Stomach (tissue), 9 donors: ENCODE results near the gene RTKN2. TPM values are rescaled to one million over a fixed set of nuclear protein-coding genes. Genes with fewer than 3 reads are reported as not detected.

ENCODE experiments used
- DNase-seq, 2 donors: peaks; one replicate each; pipeline versions ENCODE4 v3.0.0 to v3.0.0-alpha.2; 2013 to 2019
- H3K27ac ChIP-seq, 5 donors: fragments of 200-600 bp in 4 of 5; sonication (generic) in 4 of 5; one replicate each; pipeline ENCODE4 v1.5.1; 2013 to 2019; ENCODE audit warnings: mild to moderate bottlenecking in 1 of 5, moderate library complexity in 1 of 5
- H3K27me3 ChIP-seq, 3 donors: fragments of 200-600 bp; sonication (generic); one replicate each; pipeline ENCODE4 v1.5.1; 2017 to 2019; ENCODE audit warnings: mixed run types in 1 of 3
- H3K36me3 ChIP-seq, 4 donors: fragments of 200-600 bp; sonication (generic); 1 replicate in 3 of 4; 2 replicates in 1 of 4; pipeline ENCODE4 v1.5.1; 2016 to 2019
- H3K4me1 ChIP-seq, 4 donors: fragments of 200-600 bp; sonication (generic); one replicate each; pipeline ENCODE4 v1.5.1; 2016 to 2019
- H3K4me3 ChIP-seq, 4 donors: fragments of 200-600 bp; sonication (generic) in 3 of 4; one replicate each; pipeline ENCODE4 v1.5.1; 2016 to 2019; ENCODE audit warnings: mild to moderate bottlenecking in 1 of 4
- H3K9me3 ChIP-seq, 4 donors: fragments of 200-600 bp; sonication (generic); one replicate each; pipeline ENCODE4 v1.5.1; 2016 to 2019
- EP300 ChIP-seq: sonication (generic); formaldehyde crosslinking; IDR thresholded peaks from one replicate; pipeline ENCODE4 v1.6.1; 2017; ENCODE audit warnings: antibody characterized with exemption
- POLR2A ChIP-seq, 4 donors: fragments of 450-650 bp; IDR thresholded peaks; one replicate each; pipeline ENCODE4 v1.6.1; 2016; ENCODE audit warnings: antibody characterized with exemption in 4 of 4, control low read depth in 2 of 4, mild to moderate bottlenecking in 1 of 4, moderate library complexity in 1 of 4
- POLR2AphosphoS5 ChIP-seq, 3 donors: sonication (generic); formaldehyde crosslinking; IDR thresholded peaks; one replicate each; pipeline ENCODE4 v1.6.1; 2016; ENCODE audit warnings: antibody characterized with exemption in 3 of 3
- WGBS, 5 donors: extraction: QIAGEN DNeasy Blood & Tissue Kit in 3 of 5; methylation state at CpG; one replicate each; pipeline versions ENCODE4 v1.1.5 to v1.1.7; 2013 to 2018; 5-methylcytosine and 5-hydroxymethylcytosine counted together
- intact Hi-C: fragments of 100-400 bp; cut with DNase I; formaldehyde crosslinking; loops from one replicate; pipeline ENCODE4 v1.15.1; 2023; ENCODE audit warnings: low total_unique reads
- polyA plus RNA-seq, 3 donors: library from polyadenylated mRNA; stranded (reverse); fragments of 200-250 nt; gene quantifications; one replicate each; pipeline ENCODE4 v1.2.3, GENCODE V29; 2013
- total RNA-seq, 5 donors: library from RNA; depleted of rRNA; stranded (reverse); fragments of >200 nt; gene quantifications; one replicate each; pipeline versions ENCODE4 v1.1.0 to v1.2.3, GENCODE V29; 2014 to 2016
- TF ChIP-seq, protein P1 (sequence below), 7 experiments: fragments of 450-650 bp in 4 of 7; fragments of 200-600 bp in 3 of 7; sonication (generic) in 3 of 7; IDR thresholded peaks; one replicate each; pipeline ENCODE4 v1.5.1; 2016 to 2019; ENCODE audit warnings: antibody characterized with exemption in 7 of 7, control low read depth in 2 of 7, mild to moderate bottlenecking in 1 of 7
- donor health status: healthy with polysubstance abuse.
- donor health status: Bipolar disorder and iron deficiency.
- donor health status: healthy.

Gene RTKN2
- total and polyA plus RNA-seq, 8 donors: 0.15 to 8.4 (median 1.8) TPM; not detected in 2

DNA sequence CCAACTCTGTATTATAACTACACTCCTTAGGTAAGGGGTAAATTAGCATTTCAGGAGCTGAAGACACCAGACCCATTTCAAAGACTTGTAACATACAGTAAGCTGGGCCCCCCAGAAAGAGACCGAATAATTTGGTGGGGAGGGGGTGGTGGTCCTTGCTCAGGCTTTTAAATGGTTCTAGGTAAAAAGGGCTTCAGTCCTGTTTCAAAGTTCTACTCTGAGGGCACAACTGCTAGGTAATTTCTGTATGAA lies 73.0 kb downstream of the RTKN2 start:
- WGBS, 5 donors: 81 to 94% (median 90%) methylated on average over 1 of the region's 1 CpG
- no peaks in the 10 kb centered on the region for H3K9me3 ChIP-seq
- no peak overlapping the region for H3K4me3 ChIP-seq
- intact Hi-C loops: no loop called here
- no peaks in the 10 kb centered on the region for H3K4me1 ChIP-seq
- no peak for DNase-seq
- H3K27me3 ChIP-seq: no peaks in the 10 kb centered on the region
- H3K36me3 ChIP-seq: no peaks in the 10 kb centered on the region
- no peak overlapping the region for H3K27ac ChIP-seq
- no peak for TF ChIP-seq EP300
- TF ChIP-seq, protein P1, sequence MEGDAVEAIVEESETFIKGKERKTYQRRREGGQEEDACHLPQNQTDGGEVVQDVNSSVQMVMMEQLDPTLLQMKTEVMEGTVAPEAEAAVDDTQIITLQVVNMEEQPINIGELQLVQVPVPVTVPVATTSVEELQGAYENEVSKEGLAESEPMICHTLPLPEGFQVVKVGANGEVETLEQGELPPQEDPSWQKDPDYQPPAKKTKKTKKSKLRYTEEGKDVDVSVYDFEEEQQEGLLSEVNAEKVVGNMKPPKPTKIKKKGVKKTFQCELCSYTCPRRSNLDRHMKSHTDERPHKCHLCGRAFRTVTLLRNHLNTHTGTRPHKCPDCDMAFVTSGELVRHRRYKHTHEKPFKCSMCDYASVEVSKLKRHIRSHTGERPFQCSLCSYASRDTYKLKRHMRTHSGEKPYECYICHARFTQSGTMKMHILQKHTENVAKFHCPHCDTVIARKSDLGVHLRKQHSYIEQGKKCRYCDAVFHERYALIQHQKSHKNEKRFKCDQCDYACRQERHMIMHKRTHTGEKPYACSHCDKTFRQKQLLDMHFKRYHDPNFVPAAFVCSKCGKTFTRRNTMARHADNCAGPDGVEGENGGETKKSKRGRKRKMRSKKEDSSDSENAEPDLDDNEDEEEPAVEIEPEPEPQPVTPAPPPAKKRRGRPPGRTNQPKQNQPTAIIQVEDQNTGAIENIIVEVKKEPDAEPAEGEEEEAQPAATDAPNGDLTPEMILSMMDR (IDR thresholded peaks at IDR 0.05): no peak
- TF ChIP-seq POLR2AphosphoS5 (IDR thresholded peaks at IDR 0.05): no peak
- no peak for TF ChIP-seq POLR2A (IDR thresholded peaks at IDR 0.05)

DNA sequence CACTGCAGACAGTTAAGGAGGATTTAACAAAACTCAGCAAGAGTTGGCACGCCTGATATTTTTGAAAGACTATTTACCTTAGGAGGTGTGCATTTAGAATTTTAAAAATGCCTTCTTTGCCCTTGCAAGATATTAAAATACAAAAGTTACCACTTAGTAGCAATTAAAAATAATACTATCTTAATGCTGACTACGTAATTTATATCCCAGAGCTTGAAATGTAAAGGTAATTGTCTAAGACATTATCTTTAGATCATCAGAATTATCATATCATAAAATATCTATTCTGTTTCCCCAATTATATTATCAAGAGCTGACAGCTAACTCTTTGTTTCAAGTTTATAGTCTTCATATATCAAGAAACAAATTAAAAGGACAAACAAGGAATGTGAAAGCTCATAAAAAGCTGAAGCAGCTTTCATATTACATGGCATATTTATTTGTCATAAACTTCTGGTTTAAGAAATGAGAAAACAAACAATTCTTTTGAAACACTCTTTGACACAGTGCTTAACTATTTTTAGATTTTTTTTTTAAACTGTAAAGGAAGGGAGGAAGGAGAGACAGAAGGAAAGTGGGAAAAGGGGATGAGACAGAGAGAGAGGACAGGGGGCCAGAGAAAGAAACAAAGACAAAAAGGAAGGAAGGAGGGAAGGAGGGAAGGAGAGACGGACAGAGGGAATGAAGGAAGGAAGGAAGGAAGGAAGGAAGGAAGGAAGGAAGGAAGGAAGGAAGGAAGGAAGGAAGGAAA lies 73.5 kb downstream of the RTKN2 start:
- DNase-seq: no peak
- 81 to 86% (median 84%) methylated on average over 3 of the region's 3 CpGs for WGBS, 5 donors
- Histone ChIP-seq H3K4me1 (no peaks in the 10 kb centered on the region), H3K27me3 (no peaks in the 10 kb centered on the region), H3K4me3 (no peak overlapping the region), H3K9me3 (no peaks in the 10 kb centered on the region), H3K36me3 (no peaks in the 10 kb centered on the region), H3K27ac (no peak overlapping the region)
- TF ChIP-seq, protein P1 (IDR thresholded peaks at IDR 0.05): no peak
- TF ChIP-seq POLR2AphosphoS5 (IDR thresholded peaks at IDR 0.05) (no peak), POLR2A (IDR thresholded peaks at IDR 0.05) (no peak)
- intact Hi-C loops: no loop called here

GRCh38 chr10:62193479-62193878 lies 75.2 kb downstream of the RTKN2 start:
- intact Hi-C loops: no loop called here
- Histone ChIP-seq H3K9me3 (no peaks in the 10 kb centered on the region), H3K36me3 (no peaks in the 10 kb centered on the region), H3K27ac (no peak overlapping the region), H3K27me3 (no peaks in the 10 kb centered on the region), H3K4me3 (no peak overlapping the region), H3K4me1 (no peaks in the 10 kb centered on the region)
- DNase-seq: no peak
- TF ChIP-seq POLR2AphosphoS5 (IDR thresholded peaks at IDR 0.05): no peak
- TF ChIP-seq POLR2A (IDR thresholded peaks at IDR 0.05): no peak
- no peak for TF ChIP-seq EP300
- TF ChIP-seq, protein P1 (IDR thresholded peaks at IDR 0.05): no peak
- WGBS, 5 donors: 95 to 99% (median 97%) methylated on average over 3 of the region's 3 CpGs

- no peaks in the 10 kb centered on the region for H3K36me3 ChIP-seq
- no peaks in the 10 kb centered on the region for H3K27me3 ChIP-seq
- intact Hi-C loops: no loop called here
- 85 to 94% (median 87%) methylated on average over 1 of the region's 1 CpG for WGBS, 5 donors
- peaks cover 0 to 2% (median 0%) of the 10 kb centered on the region in 4 donors for H3K4me1 ChIP-seq
- DNase-seq: no peak
- no peak overlapping the region for H3K27ac ChIP-seq
- no peak overlapping the region for H3K4me3 ChIP-seq
- TF ChIP-seq POLR2A (IDR thresholded peaks at IDR 0.05) (no peak), EP300 (no peak), POLR2AphosphoS5 (IDR thresholded peaks at IDR 0.05) (no peak)
- TF ChIP-seq, protein P1 (IDR thresholded peaks at IDR 0.05): no peak
- no peaks in the 10 kb centered on the region for H3K9me3 ChIP-seq
Observed at GRCh38 chr10:62189131-62189530, 79.5 kb downstream of the RTKN2 start.
